ENCODE data around the gene FASLG. TPM values are rescaled to one million over a fixed set of nuclear protein-coding genes. Genes with fewer than 3 reads are reported as not detected.

FASLG gene
- total RNA-seq, 1 experiment from 2014 or later, result not detected

DNA sequence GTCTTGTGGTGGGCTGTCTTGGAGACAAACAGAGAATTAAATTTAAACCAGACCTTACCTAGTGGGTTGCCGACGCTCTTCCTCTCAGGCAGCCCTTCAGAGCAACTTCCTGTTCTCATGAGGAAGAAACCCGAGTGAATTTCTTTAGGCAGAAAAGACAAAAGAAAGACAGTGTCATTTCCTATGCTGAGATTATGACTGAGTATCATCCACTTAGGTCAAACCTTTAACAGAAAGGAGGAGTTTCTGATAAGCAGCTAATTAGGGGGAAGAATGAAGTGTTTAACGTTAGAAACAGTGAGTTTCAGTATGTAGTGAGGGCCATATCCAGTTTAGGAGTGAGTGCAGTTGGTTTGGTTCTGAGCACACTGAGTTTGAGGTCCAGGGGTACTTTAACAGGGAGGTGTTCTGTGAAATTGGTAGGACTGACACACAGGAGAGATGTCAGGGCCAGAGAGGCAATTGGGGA is 38.7 kb downstream of the FASLG start:
- no peak overlapping the region for H3K4me3 Mint-ChIP-seq (ENCODE audit: low read depth, unreplicated experiment)
- H3K36me3 Mint-ChIP-seq (ENCODE audit: insufficient read depth, unreplicated experiment), result no peaks in the 10 kb centered on the region
- no peak overlapping the region for H3K27ac Mint-ChIP-seq (ENCODE audit: unreplicated experiment)
- peaks cover 9% of the 10 kb centered on the region for H3K9me3 Mint-ChIP-seq (ENCODE audit: low read depth, unreplicated experiment)
- no peak for DNase-seq
- TF ChIP-seq, protein P1, sequence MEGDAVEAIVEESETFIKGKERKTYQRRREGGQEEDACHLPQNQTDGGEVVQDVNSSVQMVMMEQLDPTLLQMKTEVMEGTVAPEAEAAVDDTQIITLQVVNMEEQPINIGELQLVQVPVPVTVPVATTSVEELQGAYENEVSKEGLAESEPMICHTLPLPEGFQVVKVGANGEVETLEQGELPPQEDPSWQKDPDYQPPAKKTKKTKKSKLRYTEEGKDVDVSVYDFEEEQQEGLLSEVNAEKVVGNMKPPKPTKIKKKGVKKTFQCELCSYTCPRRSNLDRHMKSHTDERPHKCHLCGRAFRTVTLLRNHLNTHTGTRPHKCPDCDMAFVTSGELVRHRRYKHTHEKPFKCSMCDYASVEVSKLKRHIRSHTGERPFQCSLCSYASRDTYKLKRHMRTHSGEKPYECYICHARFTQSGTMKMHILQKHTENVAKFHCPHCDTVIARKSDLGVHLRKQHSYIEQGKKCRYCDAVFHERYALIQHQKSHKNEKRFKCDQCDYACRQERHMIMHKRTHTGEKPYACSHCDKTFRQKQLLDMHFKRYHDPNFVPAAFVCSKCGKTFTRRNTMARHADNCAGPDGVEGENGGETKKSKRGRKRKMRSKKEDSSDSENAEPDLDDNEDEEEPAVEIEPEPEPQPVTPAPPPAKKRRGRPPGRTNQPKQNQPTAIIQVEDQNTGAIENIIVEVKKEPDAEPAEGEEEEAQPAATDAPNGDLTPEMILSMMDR (IDR thresholded peaks at IDR 0.05; ENCODE audit: unreplicated experiment), result no peak
- H3K4me1 Mint-ChIP-seq (ENCODE audit: low read depth, unreplicated experiment), result no peaks in the 10 kb centered on the region
- H3K27me3 Mint-ChIP-seq (ENCODE audit: unreplicated experiment), result no peaks in the 10 kb centered on the region
- CTCF ChIA-PET, result no interaction called here
- BruUV-seq (replicated peaks), result no TSS peak
- intact Hi-C loops (cut with micrococcal nuclease; ENCODE audit: unreplicated experiment), result no loop called here

GRCh38 chr1:172698224-172698623 is 39.3 kb downstream of the FASLG start:
- Mint-ChIP-seq H3K4me3 (ENCODE audit: low read depth, unreplicated experiment) (no peak overlapping the region), H3K27ac (ENCODE audit: unreplicated experiment) (no peak overlapping the region), H3K4me1 (ENCODE audit: low read depth, unreplicated experiment) (no peaks in the 10 kb centered on the region), H3K27me3 (ENCODE audit: unreplicated experiment) (no peaks in the 10 kb centered on the region), H3K9me3 (ENCODE audit: low read depth, unreplicated experiment) (peaks cover 3% of the 10 kb centered on the region), H3K36me3 (ENCODE audit: insufficient read depth, unreplicated experiment) (no peaks in the 10 kb centered on the region)
- TF ChIP-seq, protein P1 (IDR thresholded peaks at IDR 0.05; ENCODE audit: unreplicated experiment), result no peak
- intact Hi-C loops (cut with micrococcal nuclease; ENCODE audit: unreplicated experiment), result no loop called here
- no TSS peak for BruUV-seq (replicated peaks)
- CTCF ChIA-PET, result no interaction called here
- DNase-seq, result no peak

GRCh38 chr1:172699111-172699510 is 40.2 kb downstream of the FASLG start:
- H3K4me3 Mint-ChIP-seq (ENCODE audit: low read depth, unreplicated experiment), result no peak overlapping the region
- H3K4me1 Mint-ChIP-seq (ENCODE audit: low read depth, unreplicated experiment), result no peaks in the 10 kb centered on the region
- intact Hi-C loops (cut with micrococcal nuclease; ENCODE audit: unreplicated experiment), result no loop called here
- CTCF ChIA-PET, result interaction anchor here (0.6 kb wide), 1 partner anchor 1269 kb away, joined by 9 read pairs; no protein-coding TSS in a partner anchor
- H3K36me3 Mint-ChIP-seq (ENCODE audit: insufficient read depth, unreplicated experiment), result no peaks in the 10 kb centered on the region
- H3K27me3 Mint-ChIP-seq (ENCODE audit: unreplicated experiment), result no peaks in the 10 kb centered on the region
- no TSS peak for BruUV-seq (replicated peaks)
- H3K9me3 Mint-ChIP-seq (ENCODE audit: low read depth, unreplicated experiment), result peaks cover 3% of the 10 kb centered on the region
- TF ChIP-seq, protein P1 (IDR thresholded peaks at IDR 0.05; ENCODE audit: unreplicated experiment), result no peak
- DNase-seq, result no peak
- H3K27ac Mint-ChIP-seq (ENCODE audit: unreplicated experiment), result no peak overlapping the region

- no peak for DNase-seq
- TF ChIP-seq, protein P1 (IDR thresholded peaks at IDR 0.05; ENCODE audit: unreplicated experiment), result no peak
- Mint-ChIP-seq H3K27me3 (ENCODE audit: unreplicated experiment) (no peaks in the 10 kb centered on the region), H3K27ac (ENCODE audit: unreplicated experiment) (no peak overlapping the region), H3K9me3 (ENCODE audit: low read depth, unreplicated experiment) (peaks cover 3% of the 10 kb centered on the region), H3K36me3 (ENCODE audit: insufficient read depth, unreplicated experiment) (no peaks in the 10 kb centered on the region), H3K4me3 (ENCODE audit: low read depth, unreplicated experiment) (no peak overlapping the region), H3K4me1 (ENCODE audit: low read depth, unreplicated experiment) (no peaks in the 10 kb centered on the region)
- CTCF ChIA-PET, result interaction anchor here (0.6 kb wide), 1 partner anchor 1269 kb away, joined by 9 read pairs; no protein-coding TSS in a partner anchor
- no TSS peak for BruUV-seq (replicated peaks)
- intact Hi-C loops (cut with micrococcal nuclease; ENCODE audit: unreplicated experiment), result no loop called here
These were observed 40.9 kb downstream of the FASLG start for GRCh38 chr1:172699695-172700227.

Data from Calu3 (cell line).